Neuronal stem cell (in vitro differentiated cells): ENCODE data around the gene ZNF692.

ENCODE experiments used
- DNase-seq: peaks from one replicate; pipeline ENCODE4 v3.0.0-alpha.2; 2013; ENCODE audit warnings: low spot score
- H2AFZ ChIP-seq: one replicate; pipeline ENCODE4 v1.6.1; 2013; ENCODE audit warnings: mild to moderate bottlenecking, low read length, inconsistent platforms
- H2AK5ac ChIP-seq: 2 replicates; pipeline ENCODE4 v1.6.1; 2013; ENCODE audit warnings: low read depth, mild to moderate bottlenecking, inconsistent platforms, low read length, moderate library complexity, mixed read lengths
- H2BK120ac ChIP-seq: 2 replicates; pipeline ENCODE4 v1.6.1; 2013; ENCODE audit warnings: low read depth, mild to moderate bottlenecking, inconsistent platforms, low read length, moderate library complexity, mixed read lengths
- H2BK12ac ChIP-seq: one replicate; pipeline ENCODE4 v1.6.1; 2013; ENCODE audit warnings: low read length, inconsistent platforms
- H2BK15ac ChIP-seq: 2 replicates; pipeline ENCODE4 v1.6.1; 2013; ENCODE audit warnings: mild to moderate bottlenecking, low read length, inconsistent platforms, mixed read lengths
- H2BK5ac ChIP-seq: one replicate; pipeline ENCODE4 v1.6.1; 2013; ENCODE audit warnings: inconsistent platforms, mild to moderate bottlenecking, low read length, moderate library complexity
- H3K14ac ChIP-seq: one replicate; pipeline ENCODE4 v1.6.1; 2013; ENCODE audit warnings: low read length, inconsistent platforms
- H3K18ac ChIP-seq: 2 replicates; pipeline ENCODE4 v1.6.1; 2013; ENCODE audit warnings: low read length, inconsistent platforms
- H3K23ac ChIP-seq: 2 replicates; pipeline ENCODE4 v1.6.1; 2013; ENCODE audit warnings: low read depth, mild to moderate bottlenecking, mixed read lengths, low read length, inconsistent platforms; ENCODE audit not compliant: poor library complexity
- H3K27ac ChIP-seq: replicated peaks from 3 replicates; pipeline ENCODE4 v1.5.1; 2013; ENCODE audit warnings: low read length, inconsistent platforms
- H3K27me3 ChIP-seq, 3 experiments: 2 replicates each; pipeline ENCODE4 v1.6.1; 2013; ENCODE audit warnings: low read length in 3 of 3, mild to moderate bottlenecking in 2 of 3, inconsistent platforms in 1 of 3, low read depth in 1 of 3, mixed read lengths in 1 of 3, moderate library complexity in 1 of 3; ENCODE audit not compliant: control insufficient read depth in 3 of 3, insufficient read depth in 3 of 3
- H3K36me3 ChIP-seq, 2 donors: replicated peaks in 1 of 2; 2 replicates each; pipeline ENCODE4 v1.6.1; 2013; ENCODE audit warnings: low read length in 2 of 2; ENCODE audit not compliant: control insufficient read depth in 2 of 2, insufficient read depth in 2 of 2
- H3K4ac ChIP-seq: 2 replicates; pipeline ENCODE4 v1.6.1; 2013; ENCODE audit warnings: inconsistent platforms, mild to moderate bottlenecking, low read length, moderate library complexity
- H3K4me1 ChIP-seq, 2 donors: 1 replicate in 1 of 2; 2 replicates in 1 of 2; pipeline ENCODE4 v1.6.1; 2013; ENCODE audit warnings: low read length in 2 of 2, low read depth in 1 of 2; ENCODE audit not compliant: control insufficient read depth in 2 of 2, insufficient read depth in 1 of 2
- H3K4me2 ChIP-seq: one replicate; pipeline ENCODE4 v1.6.1; 2013; ENCODE audit warnings: mild to moderate bottlenecking, low read length, inconsistent platforms; ENCODE audit not compliant: insufficient read depth, poor library complexity, severe bottlenecking
- H3K4me3 ChIP-seq, 2 donors: 2 replicates each; pipeline ENCODE4 v1.5.1; 2013; ENCODE audit warnings: low read length in 2 of 2, mild to moderate bottlenecking in 2 of 2, inconsistent platforms in 1 of 2, moderate library complexity in 1 of 2
- H3K79me1 ChIP-seq: one replicate; pipeline ENCODE4 v1.6.1; 2013; ENCODE audit warnings: low read depth, mild to moderate bottlenecking, inconsistent platforms, low read length, moderate library complexity
- H3K9ac ChIP-seq: one replicate; pipeline ENCODE4 v1.6.1; 2013; ENCODE audit warnings: mild to moderate bottlenecking, low read depth, low read length, inconsistent platforms; ENCODE audit not compliant: poor library complexity
- H3K9me3 ChIP-seq, 2 donors: replicated peaks in 1 of 2; 2 replicates each; pipeline versions ENCODE3 to v1.6.1; 2013; ENCODE audit warnings: low read length in 2 of 2, mild to moderate bottlenecking in 2 of 2, inconsistent platforms in 1 of 2, low read depth in 1 of 2, mixed read lengths in 1 of 2, moderate library complexity in 1 of 2; ENCODE audit not compliant: control insufficient read depth in 2 of 2, insufficient read depth in 1 of 2
- H4K8ac ChIP-seq: one replicate; pipeline ENCODE4 v1.6.1; 2013; ENCODE audit warnings: low read depth, mild to moderate bottlenecking, inconsistent platforms, low read length, moderate library complexity
- H4K91ac ChIP-seq: one replicate; pipeline ENCODE4 v1.6.1; 2013; ENCODE audit warnings: low read length, low read depth, mild to moderate bottlenecking, inconsistent platforms; ENCODE audit not compliant: poor library complexity
- WGBS, 2 donors: extraction: QIAGEN DNeasy Blood & Tissue Kit; methylation state at CpG; one replicate each; pipeline ENCODE4 v1.1.7; 2013; ENCODE audit warnings: missing lambda C conversion rate in 2 of 2, mixed read lengths in 1 of 2; ENCODE audit not compliant: insufficient read length in 2 of 2, insufficient replicate concordance in 1 of 2; ENCODE audit errors: extremely low coverage in 2 of 2; 5-methylcytosine and 5-hydroxymethylcytosine counted together

Gene ZNF692

DNA sequence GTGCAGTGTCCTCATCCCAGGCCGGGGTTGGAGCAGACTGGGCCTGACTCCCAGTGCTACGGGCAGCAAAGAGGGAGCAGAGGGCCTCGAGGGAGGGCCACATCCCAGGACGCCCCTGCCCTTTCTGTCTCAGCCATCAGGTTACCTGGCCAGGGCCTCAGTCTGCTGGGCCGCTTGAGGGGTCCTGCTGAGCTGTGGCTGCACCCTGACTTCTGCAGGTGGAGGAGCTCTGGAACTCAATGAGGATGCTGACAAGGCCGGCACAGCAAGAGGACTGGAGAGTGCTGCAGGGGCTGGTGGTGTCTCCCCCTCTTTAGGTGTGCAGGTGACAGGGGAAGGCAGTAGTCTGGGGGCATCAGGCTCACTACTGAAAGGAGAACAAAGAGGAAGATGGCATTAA lies 3.3 kb downstream of the ZNF692 start:
- Histone ChIP-seq H3K79me1 (peaks cover 10% of the 10 kb centered on the region), H3K36me3 (peaks cover 36 to 57% of the 10 kb centered on the region in 2 donors), H3K27me3 (no peaks in the 10 kb centered on the region), H4K8ac (no peak overlapping the region), H3K14ac (no peak overlapping the region), H3K4me2 (no peak overlapping the region), H2BK15ac (no peak overlapping the region), H3K4ac (no peak overlapping the region), H3K4me3 (no peak overlapping the region), H2AFZ (no peak overlapping the region), H3K9ac (peak overlapping the region; percentile 15), H2BK5ac (no peak overlapping the region), H3K4me1 (peaks cover 10 to 11% of the 10 kb centered on the region in 2 donors), H4K91ac (no peak overlapping the region), H3K9me3 (no peaks in the 10 kb centered on the region), H2BK120ac (no peak overlapping the region), H3K27ac (no peak overlapping the region), H2BK12ac (no peak overlapping the region), H3K23ac (no peak overlapping the region), H3K18ac (no peak overlapping the region), H2AK5ac (no peak overlapping the region)
- no peak for DNase-seq
- WGBS, 2 donors = no CpG with 5 or more reads among the region's 6 CpGs

DNA sequence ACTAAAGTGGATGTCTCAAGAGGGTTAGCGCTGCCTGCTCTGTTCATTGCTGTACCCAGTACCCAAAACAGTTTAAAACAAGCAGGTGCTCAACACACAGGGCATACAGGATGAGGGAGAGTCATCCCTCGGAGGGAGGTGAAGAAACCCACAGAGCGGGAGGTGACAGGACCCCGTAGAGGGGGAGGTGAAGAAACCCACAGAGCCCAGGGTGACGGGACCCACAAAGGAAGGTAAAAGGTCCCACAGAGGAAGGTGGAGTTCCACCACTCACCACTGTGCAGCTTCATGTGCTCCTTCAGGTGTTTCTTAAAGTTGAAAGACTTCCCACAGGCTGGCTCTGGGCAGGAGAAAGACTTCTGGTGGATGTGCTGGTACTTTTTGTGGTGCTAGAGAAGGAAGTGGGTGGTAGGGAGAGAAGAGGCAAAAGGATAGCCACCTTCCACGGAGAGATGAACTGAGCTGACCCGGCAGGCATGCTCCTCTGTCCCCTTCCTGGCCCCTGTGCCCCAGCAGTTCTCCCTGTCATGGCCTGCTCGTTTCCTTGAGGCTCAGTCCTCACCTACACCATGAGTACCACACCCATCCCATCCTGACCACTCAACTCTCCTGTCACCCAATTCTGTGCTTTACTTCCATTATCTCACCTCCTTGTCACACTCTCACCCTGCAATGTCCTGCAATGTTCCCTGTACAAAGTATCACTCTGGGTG lies 5.1 kb downstream of the ZNF692 start:
- Histone ChIP-seq H2BK120ac (no peak overlapping the region), H2BK5ac (no peak overlapping the region), H3K14ac (no peak overlapping the region), H3K4me1 (peaks cover 8 to 11% of the 10 kb centered on the region in 2 donors), H2AFZ (no peak overlapping the region), H3K9me3 (no peaks in the 10 kb centered on the region), H3K23ac (no peak overlapping the region), H2BK15ac (no peak overlapping the region), H3K79me1 (peaks cover 10% of the 10 kb centered on the region), H3K36me3 (peaks cover 52 to 75% of the 10 kb centered on the region in 2 donors), H3K4me3 (no peak overlapping the region), H2AK5ac (no peak overlapping the region), H4K91ac (no peak overlapping the region), H3K4me2 (no peak overlapping the region), H3K9ac (no peak overlapping the region), H3K27ac (no peak overlapping the region), H4K8ac (no peak overlapping the region), H3K4ac (no peak overlapping the region), H3K18ac (no peak overlapping the region), H2BK12ac (no peak overlapping the region), H3K27me3 (no peaks in the 10 kb centered on the region)
- no CpG with 5 or more reads among the region's 8 CpGs for WGBS, 2 donors
- no peak for DNase-seq

DNA sequence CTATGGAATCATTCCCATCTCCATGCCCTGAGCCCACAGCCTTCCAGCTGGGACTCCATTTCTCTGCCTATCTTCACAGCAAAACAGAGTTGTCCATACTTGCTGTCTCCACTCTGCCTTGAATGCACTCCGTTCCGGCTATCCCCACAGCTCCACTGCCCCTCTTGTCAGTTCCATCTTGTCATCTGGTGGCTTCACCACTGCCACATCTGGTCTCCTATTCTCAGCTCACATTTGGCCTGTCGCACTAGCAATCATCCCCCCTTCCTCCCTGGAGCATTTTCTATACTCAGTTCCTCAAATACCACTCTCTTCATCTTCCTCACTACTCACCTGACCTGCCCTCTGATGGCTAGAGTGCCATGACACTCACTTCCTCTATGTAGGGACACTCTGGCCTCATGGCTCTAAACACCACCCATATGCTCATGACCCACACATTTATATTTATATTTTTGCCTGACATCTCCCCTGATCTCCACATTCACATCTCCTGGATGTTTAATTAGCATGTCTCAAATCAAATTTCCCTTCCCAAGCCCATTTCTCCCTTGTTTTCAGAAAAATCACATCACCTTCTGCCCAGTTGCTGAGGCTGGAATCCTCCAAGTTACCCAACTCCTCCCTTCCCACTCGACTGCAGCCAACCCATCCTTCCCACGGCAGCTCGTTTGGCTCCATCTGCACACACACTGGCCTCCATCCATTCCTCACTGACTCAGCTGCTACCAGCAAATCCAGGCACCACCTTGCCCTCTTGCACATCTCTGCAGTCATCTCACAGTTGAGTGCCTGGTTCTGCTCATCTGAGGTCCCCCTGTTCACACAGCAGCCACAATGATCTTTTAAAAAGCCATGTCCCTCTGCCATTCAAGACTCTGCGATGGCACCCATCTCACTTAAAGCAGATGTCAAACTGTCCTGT lies 6.1 kb downstream of the ZNF692 start:
- Histone ChIP-seq H4K8ac (no peak overlapping the region), H3K9ac (no peak overlapping the region), H3K4me1 (peaks cover 3 to 6% of the 10 kb centered on the region in 2 donors), H3K27me3 (no peaks in the 10 kb centered on the region), H2BK5ac (no peak overlapping the region), H3K23ac (no peak overlapping the region), H2BK15ac (no peak overlapping the region), H3K27ac (no peak overlapping the region), H3K4ac (no peak overlapping the region), H3K79me1 (peaks cover 7% of the 10 kb centered on the region), H3K36me3 (peaks cover 63 to 85% of the 10 kb centered on the region in 2 donors), H3K18ac (no peak overlapping the region), H2AK5ac (no peak overlapping the region), H2BK120ac (no peak overlapping the region), H3K14ac (no peak overlapping the region), H3K4me2 (peak overlapping the region; percentile 21), H3K9me3 (no peaks in the 10 kb centered on the region), H3K4me3 (no peak overlapping the region), H4K91ac (no peak overlapping the region), H2AFZ (no peak overlapping the region), H2BK12ac (no peak overlapping the region)
- WGBS, 2 donors = no CpG with 5 or more reads among the region's 7 CpGs
- DNase-seq = no peak

DNA sequence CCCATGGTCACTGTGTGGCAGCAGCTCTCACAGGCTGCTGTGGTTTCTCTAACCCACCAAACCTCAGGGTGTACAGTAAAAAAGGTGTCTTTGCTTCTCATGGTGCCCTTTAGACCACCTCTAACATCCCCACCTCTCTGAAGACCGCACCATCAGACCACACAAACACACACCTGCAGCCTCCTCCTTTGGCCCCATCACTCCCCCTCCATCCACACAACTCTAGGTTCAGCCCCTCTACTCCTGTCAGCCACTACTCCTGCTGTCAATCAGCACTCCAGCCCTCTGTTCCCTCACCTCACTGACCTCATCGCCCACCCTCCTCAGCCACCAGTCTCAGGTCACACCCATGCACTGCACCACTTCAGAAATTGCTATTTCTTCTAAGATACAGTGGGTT lies 7.5 kb downstream of the ZNF692 start:
- Histone ChIP-seq H2BK15ac (no peak overlapping the region), H3K79me1 (peaks cover 2% of the 10 kb centered on the region), H2AK5ac (no peak overlapping the region), H3K4me1 (no peaks in the 10 kb centered on the region), H3K18ac (no peak overlapping the region), H3K36me3 (peaks cover 75 to 98% of the 10 kb centered on the region in 2 donors), H3K9me3 (no peaks in the 10 kb centered on the region), H3K4me2 (no peak overlapping the region), H2BK120ac (no peak overlapping the region), H3K4ac (no peak overlapping the region), H3K23ac (no peak overlapping the region), H3K27ac (no peak overlapping the region), H4K91ac (no peak overlapping the region), H3K27me3 (no peaks in the 10 kb centered on the region), H3K4me3 (no peak overlapping the region), H2AFZ (no peak overlapping the region), H3K9ac (no peak overlapping the region), H2BK5ac (no peak overlapping the region), H4K8ac (no peak overlapping the region), H2BK12ac (no peak overlapping the region), H3K14ac (no peak overlapping the region)
- WGBS, 2 donors = no CpG with 5 or more reads among the region's 2 CpGs
- no peak for DNase-seq
